NCI-H1417 (cell line): ENCODE results near the gene OAT.
"Not testable (repeated sequence)": the region's sequence is repeated elsewhere in the genome, so short reads cannot be mapped to it uniquely, and the experiment has no call there.

Experiments
- DNase-seq, 3 experiments: peaks; one replicate each; lab custom pipeline; 2025; lab: John Stamatoyannopoulos, UW

OAT gene

GRCh38 chr10:124378881-124379471 lies 39.7 kb downstream of the OAT start:
- peak in 1 of 3 experiments; percentile 45 for DNase-seq

- no peak for DNase-seq
Observed at GRCh38 chr10:124378271-124378670, 40.5 kb downstream of the OAT start.

DNA sequence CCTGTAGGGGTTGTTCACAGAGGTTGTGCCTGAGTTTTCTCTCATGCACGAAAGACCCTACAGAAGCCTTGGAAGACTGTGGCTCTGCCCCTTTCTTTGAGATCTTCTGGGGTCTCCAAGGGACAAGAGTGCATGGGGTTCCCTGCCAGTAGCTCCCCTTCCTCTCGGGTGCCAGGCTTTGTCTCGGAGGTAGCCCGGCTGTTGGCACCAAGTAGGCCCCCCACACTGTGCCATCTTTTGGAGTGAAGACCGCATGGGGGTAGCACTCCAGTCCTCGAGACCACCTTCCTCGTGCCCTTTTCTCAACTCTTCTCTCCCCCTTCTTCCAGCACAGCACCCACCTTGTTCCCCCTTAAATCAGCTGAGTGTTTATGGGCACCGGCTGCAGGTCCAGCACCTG lies 41.6 kb downstream of the OAT start:
- no peak for DNase-seq

- DNase-seq = no peak
Observed at GRCh38 chr10:124376411-124376810, 42.3 kb downstream of the OAT start.

DNA sequence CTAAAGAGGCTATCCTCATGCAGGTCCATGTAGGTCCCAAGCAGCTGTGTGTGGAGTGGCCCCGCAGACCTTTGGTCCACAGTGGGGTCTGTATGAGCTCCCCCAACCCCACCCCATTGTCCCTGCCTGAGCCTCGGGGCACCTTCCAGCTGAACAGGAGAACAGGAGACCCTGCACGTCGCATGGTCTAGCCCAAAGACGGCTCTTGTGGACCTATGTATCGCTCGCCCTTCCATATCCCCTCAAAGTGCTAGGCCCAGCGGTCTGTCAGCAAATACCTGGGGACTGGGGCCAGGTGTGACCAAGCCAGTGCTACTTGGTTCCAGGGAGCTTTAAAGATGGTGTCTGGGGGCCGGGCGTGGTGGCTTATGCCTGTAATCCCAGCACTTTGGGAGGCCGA lies 43.0 kb downstream of the OAT start:
- no peak for DNase-seq

DNA sequence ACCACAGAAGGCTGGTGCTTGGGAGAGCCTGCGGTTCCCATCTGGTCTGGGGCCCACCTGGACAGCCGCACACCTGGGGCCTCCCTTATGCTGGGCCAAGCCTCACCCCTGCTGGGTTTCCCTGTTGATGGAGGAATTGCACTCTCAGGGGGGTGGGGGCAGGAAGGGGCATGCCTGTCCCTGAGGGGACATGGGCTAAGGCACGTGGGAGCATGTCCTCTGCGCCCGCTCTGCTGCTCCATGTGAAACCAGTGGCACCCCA lies 43.4 kb downstream of the OAT start:
- DNase-seq = no peak

GRCh38 chr10:124374535-124375352 lies 44.0 kb downstream of the OAT start:
- DNase-seq = no peak

DNA sequence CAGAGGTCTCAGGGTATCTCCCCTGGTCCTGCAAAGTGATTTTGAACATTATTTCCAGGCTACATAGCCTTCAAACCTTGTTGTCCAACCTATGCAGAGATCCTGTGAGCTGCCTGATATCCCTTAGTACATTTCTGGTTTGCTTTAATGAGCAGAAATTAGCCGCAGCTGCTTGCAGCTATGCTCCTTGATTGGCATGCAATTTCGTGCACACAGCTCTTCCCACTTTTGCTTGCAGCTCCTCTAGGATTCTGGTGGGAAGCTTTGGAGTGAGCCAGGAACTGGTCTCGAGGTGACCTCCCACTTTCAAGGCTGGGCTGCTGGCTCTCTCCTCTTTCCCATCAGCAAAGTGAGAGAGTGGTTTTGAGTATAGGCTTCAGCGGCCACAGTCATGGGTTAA lies 45.8 kb downstream of the OAT start:
- no peak for DNase-seq

DNA sequence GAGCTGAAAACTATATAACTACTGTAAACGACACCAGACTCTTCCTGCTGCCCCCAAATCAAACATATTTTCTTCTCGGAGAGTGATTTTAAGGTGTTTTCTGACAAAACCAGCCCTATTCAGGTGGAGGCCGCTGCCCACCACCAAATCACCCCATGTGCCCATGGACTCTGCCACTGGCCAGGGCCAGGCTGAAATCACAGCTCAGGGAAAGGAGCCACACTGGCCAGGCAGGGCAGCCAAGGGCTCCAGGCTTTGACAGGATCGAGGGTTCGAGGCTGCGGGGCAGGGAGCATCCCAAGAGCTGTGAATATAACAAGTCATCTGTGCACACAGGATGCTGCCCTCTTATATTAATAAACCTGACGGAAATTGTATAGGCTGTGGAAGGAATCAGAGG lies 48.3 kb downstream of the OAT start:
- no peak for DNase-seq

GRCh38 chr10:124369986-124370385 lies 48.7 kb downstream of the OAT start:
- DNase-seq = no peak

GRCh38 chr10:124369533-124369932 lies 49.2 kb downstream of the OAT start:
- DNase-seq = not testable (repeated sequence)

GRCh38 chr10:124369066-124369465 lies 49.7 kb downstream of the OAT start:
- DNase-seq = no peak

- DNase-seq = no peak
Observed at GRCh38 chr10:124367936-124368335, 50.8 kb downstream of the OAT start.

- no peak for DNase-seq
Observed at GRCh38 chr10:124367414-124367813, 51.3 kb downstream of the OAT start.

DNA sequence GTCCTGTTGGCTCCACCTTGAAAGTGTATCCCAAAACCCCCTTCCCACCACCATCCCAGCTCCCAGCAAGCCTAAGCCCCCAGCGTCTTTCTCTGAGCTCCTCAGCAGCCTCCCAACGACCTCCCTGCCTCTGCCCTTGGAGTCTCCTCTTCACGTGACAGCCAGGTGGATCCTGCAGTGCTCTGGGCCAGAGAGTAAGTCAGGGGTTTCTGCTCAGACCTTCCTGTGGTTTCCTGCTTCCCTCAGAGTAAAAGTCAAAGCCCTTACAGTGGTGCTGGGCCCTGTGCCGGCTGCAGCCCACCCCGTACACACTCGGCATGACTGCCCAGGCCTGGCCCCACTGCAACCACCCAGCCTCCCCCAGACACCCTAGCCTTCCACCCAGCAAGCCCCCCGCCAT lies 51.9 kb downstream of the OAT start:
- DNase-seq = no peak

- no peak for DNase-seq
Observed at GRCh38 chr10:124366343-124366742, 52.4 kb downstream of the OAT start.

DNA sequence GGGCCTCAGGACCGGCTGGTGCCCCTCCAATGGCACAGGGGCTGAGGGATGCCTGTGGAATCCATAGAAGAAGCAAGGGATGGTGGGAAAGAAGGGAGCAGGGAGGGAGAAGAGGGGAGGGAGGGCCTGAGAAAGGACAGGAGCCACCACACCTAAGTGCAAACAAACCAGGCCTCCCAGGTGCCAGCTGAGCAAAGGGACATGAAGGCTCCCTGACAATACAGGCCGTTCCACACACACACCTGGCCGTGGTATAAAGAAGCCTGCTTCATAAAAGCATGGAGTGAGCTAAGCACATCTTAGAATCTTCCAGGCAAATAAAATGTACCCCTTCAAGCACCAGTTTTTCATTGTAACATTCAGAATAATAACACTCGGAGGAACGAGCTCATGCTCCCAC lies 54.0 kb downstream of the OAT start:
- DNase-seq = peak; percentile 3 to 59 (median 33)

- no peak for DNase-seq
Observed at GRCh38 chr10:124362568-124362967, 56.2 kb downstream of the OAT start.

- no peak for DNase-seq
Observed at GRCh38 chr10:124359336-124359832, 59.3 kb downstream of the OAT start.

GRCh38 chr10:124357561-124357885 lies 61.2 kb downstream of the OAT start:
- DNase-seq = no peak

- DNase-seq = no peak
Observed at GRCh38 chr10:124356701-124357560, 61.8 kb downstream of the OAT start.

DNA sequence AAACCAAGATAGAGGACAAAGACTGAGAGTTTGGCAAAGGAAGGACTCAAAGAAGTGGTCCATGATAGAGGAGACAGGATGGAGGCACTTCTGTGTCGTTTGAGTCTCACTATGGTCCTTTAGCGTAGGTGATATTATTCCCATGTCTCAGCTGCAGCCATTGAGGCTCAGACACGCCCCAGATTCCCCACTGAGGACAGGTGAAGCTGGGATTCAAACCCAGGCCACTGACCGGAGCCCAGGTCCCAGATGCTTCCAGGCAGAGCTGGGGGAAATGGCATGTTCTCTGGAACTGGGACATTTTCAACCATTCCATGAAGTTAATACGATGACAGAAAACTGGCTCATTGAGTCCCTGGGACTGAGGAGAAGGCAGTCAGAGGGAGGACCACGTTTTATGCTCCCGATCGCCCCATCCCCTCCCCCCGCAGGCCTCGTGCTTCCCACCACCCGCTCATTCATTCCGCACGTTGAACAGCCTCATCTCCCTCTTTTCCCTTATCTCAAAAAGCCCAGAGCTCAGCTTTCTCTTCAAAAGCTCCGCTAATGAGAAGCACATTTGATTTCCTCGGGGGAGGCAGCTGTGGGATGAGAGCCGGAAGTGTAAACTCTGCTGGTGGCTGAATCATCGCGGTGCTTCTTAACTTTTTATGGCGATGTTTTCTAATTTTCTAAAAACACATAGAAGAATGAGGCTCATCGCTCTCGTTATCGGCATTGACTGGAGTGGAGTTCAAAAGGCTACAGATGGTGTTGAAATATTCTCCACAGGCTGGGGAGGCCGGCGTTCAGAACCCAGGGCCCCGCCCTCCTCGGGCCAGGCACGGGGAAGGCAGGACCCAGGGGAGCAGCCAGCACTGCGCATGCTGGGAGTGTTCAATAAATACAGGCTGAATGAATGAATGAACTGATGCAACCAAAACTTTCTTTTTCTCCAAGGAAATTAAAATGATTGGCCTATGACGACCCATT lies 64.0 kb downstream of the OAT start:
- DNase-seq = peak; percentile 41 to 74 (median 58)
